Activated naive CD4-positive, alpha-beta T cell (primary cell): ENCODE measurements around the gene GOLGA8M.
"Not testable (repeated sequence)": the region's sequence is repeated elsewhere in the genome, so short reads cannot be mapped to it uniquely, and the experiment has no call there.

Source experiments
- DNase-seq, 4 experiments: peaks; one replicate each; lab custom pipeline; 2025; lab: John Stamatoyannopoulos, UW

Gene GOLGA8M

GRCh38 chr15:28712270-28712669 is at the start of gene GOLGA8M:
Gene GOLGA8M, minus strand, starts transcription at chr15:28712421. Its CDS starts 98 bp downstream, at chr15:28712323.
- DNase-seq, result not testable (repeated sequence)

- DNase-seq, result not testable (repeated sequence)
Measured at GRCh38 chr15:28742890-28743289, 30.7 kb upstream of the GOLGA8M start.

GRCh38 chr15:28738590-28739292 is 26.5 kb upstream of the GOLGA8M start:
- not testable (repeated sequence) for DNase-seq

DNA sequence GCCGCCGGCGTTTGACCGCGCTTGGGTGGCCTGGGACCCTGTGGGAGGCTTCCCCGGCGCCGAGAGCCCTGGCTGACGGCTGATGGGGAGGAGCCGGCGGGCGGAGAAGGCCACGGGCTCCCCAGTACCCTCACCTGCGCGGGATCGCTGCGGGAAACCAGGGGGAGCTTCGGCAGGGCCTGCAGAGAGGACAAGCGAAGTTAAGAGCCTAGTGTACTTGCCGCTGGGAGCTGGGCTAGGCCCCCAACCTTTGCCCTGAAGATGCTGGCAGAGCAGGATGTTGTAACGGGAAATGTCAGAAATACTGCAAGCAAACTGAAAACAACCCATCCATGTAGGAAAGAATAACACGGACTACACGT is 26.0 kb upstream of the GOLGA8M start:
- DNase-seq, result not testable (repeated sequence)

DNA sequence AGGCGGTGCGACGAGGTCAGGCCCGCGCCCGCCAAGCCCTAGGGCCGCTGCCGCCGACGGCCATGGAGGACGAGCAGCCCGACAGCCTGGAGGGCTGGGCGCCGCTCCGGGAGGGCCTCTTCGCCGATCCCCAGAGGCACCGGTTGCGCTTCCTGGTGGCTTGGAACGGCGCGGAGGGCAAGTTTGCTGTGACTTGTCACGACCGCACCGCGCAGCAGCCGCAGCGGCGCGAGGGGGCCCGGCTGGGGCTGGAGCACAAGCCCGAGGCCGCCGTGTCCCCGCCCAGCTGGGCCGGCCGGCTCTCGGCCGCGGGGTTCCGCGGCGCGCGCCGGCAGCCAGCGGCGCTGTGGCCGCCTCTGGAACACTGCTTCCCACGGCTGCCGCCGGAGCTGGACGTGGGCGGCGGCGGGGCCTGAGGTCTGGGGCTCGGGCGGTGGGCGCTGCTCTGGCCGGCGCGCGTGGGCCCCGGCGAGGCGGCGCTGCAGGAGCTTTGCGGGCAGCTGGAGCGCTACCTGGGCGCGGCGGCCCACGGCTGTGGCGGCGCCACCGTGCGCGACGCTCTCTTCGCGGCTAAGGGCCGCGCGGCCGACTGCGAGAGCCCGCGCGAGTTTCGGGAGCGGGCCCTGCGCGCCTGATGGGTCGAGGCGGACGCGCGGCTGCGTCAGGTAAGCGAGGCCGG is 25.4 kb upstream of the GOLGA8M start:
- peak in 2 of 4 experiments; percentile 35 to 36 for DNase-seq

DNA sequence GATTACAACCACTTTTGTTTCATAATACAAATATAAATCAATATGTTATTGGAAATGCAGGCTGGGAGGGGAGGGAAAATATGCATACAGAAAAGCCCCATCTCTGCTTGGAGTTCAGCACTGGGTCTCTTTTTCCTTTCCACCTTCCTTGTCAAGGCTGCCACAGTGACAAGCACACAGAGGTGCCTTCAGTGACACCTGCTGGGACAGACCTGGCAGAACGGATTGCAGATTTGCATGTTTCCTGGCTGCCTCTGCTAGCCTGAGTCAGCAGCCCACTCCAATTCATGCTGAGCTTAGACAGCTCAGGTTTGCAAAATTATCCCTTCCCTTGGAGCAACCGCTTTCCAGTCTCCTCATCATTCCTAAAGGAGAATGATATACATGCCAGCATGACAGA is 15.8 kb upstream of the GOLGA8M start:
- peak in 2 of 4 experiments; percentile 15 to 19 for DNase-seq

GRCh38 chr15:28727026-28727425 is 14.8 kb upstream of the GOLGA8M start:
- DNase-seq, result not testable (repeated sequence)

DNA sequence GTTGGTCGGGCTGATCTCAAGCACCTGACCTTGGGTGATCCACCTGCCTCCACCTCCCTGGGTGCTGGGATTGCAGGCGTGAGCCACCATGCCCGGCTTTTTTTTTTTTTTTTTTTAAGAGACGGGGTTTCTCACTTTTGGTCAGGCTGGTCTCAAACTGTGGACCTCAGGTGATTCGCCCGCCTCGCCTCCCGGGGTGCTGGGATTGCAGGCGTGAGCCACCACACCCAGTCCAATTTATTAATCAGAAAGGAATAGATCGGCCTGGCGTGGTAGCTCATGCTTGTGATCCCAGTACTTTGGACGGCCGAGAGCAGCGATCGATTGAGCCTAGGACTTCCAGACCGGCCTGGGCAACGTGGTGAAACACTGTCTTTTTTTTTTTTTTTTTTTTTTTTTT is 13.9 kb upstream of the GOLGA8M start:
- DNase-seq, result no peak

DNA sequence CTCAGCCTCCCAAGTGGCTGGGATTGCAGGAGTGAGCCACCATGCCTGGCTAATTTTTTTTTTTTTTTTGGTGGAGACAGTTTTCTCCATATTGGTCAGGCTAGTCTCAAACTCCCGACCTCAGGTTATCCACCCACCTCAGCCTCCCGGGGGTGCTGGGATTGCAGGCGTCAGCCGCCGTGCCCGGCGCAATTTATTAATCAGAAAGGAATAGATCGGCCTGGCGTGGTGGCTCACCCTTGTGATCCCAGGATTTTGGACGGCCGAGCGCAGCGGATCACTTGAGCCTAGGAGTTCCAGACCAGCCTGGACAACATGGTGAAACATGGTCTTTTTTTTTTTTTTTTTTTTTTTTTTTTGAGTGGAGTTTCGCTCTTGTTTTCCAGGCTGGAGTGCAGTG is 13.3 kb upstream of the GOLGA8M start:
- no peak for DNase-seq

DNA sequence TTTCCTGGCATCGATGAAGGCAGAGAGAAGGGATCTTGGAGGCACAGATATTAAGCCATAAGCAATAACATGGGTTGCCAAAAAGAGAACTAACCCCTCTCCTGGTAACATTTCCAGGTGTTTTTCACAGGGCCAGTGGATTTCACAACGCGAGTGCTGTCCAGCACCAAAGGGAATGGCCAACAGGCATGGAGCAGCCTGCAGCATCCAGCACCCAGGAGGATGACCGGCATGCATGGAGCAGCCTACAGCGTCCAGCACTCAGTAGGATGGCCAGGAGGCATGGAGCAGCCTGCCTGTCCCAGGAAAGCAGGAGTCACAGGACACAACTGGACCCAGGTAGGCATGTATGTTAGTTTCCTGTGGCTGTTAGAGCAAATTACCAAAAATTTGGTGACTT is 11.8 kb upstream of the GOLGA8M start:
- DNase-seq, result not testable (repeated sequence)

GRCh38 chr15:28719626-28720025 is 7.4 kb upstream of the GOLGA8M start:
- DNase-seq, result not testable (repeated sequence)

GRCh38 chr15:28718576-28718975 is 6.4 kb upstream of the GOLGA8M start:
- DNase-seq, result not testable (repeated sequence)

DNA sequence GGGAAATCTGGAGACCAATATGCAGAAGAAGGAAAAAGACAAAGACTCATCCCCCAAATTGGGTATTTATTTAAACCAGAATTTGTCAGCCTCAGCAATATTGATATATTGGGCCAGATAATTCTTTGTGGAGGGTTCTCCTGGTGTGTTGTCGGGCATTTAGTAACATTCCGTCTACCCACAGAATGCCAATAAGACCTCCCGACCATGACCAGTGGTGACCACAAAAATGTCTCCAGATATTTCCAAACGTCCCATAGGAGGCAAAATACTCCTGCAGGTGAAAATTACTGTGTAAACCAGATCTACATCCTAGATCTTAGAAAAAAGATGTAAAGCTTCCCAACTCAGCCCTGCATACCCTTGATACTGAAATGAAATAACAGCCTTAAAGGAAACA is 2.0 kb upstream of the GOLGA8M start:
- not testable (repeated sequence) for DNase-seq

DNA sequence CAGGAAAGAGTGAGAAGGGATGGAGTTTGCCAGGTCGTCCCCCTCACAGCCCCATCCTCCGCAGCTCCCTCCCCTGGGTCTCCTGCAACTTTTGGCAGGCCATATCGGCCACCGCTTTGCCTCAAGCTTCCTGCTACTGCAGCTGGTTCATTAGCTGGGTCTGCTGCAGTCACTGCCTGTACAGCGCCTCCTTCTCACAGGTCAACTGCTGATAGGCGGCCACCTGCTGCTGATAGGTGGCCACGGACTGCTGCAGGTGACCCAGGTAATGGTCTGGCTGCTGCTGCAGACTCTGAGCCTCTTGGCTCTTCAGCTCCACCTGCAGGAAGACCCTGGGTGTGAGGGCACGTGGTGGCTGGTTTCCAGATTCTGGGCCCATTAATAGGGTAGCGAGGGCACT is 8.3 kb downstream of the GOLGA8M start:
- DNase-seq, result not testable (repeated sequence)

GRCh38 chr15:28702427-28702826 is 9.8 kb downstream of the GOLGA8M start:
- not testable (repeated sequence) for DNase-seq

DNA sequence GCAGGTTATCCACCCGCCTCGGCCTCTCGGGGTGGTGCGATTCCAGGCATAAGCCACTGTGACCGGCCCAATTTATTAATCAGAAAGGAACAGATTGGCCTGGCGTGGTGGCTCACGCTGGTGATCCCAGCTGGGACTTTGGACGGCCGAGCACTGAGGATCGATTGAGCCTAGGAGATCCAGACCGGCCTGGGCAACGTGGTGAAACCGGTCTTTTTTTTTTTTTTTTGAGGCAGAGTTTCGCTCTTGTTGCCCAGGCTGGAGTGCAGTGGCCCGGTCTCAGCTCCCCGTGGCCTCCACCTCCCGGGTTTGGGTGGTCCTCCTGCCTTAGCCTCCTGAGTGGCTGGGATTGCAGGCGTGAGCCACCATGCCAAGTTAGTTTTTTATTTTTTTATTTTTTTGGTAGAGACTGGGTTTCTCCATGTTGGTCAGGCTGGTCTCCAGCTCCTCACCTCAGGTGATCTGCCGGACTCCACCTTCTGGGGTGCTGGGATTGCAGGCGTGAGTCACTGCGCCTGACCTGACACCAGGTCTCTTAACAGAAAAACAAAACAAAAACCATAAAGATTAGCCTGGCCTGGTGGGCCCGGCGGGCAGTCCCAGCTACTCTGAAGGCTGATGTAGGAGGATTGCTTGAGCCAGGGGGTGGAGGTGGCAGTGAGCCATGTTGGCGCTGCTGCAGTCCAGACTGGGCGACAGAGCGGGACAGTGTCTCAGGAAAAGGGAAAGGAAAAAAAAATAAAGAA is 18.0 kb downstream of the GOLGA8M start:
- not testable (repeated sequence) for DNase-seq

DNA sequence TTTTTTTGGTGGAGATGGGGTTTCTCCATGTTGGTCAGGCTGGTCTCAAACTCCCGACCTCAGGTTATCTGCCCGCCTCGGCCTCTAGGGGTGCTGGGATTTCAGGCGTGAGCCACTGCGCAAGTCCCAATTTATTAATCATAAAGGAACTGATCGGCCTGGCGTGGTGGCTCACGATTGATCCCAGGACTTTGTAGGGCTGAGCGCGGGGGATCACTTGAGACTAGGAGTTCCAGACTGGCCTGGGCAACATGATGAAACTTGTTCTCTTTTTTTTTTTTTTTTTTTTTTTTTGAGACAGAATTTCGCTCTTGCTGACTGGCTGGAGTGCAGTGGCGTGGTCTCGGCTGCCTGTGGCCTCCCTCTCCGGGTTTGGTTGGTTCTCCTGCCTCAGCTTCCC is 19.2 kb downstream of the GOLGA8M start:
- not testable (repeated sequence) for DNase-seq

DNA sequence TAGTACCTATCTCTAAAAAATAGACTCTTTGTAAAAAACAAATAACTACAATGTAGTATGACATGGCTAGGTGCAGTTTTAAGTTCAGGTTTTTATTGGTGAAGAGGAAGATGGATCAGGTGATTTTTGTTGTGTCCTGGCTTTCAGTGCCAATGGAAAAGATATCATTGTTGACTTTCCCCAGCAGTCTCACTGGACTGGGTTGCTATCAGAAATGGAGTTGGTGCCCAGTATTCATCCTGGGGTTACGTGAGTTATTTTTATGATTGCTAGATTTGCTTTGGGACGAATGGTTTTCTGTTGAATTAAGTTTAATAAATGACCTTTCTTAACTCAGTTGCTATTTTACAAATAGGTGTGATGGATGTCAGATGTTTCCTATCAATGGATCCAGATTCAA is 38.7 kb downstream of the GOLGA8M start:
- DNase-seq, result not testable (repeated sequence)

GRCh38 chr15:28672122-28672521 is 40.1 kb downstream of the GOLGA8M start:
- DNase-seq, result not testable (repeated sequence)

DNA sequence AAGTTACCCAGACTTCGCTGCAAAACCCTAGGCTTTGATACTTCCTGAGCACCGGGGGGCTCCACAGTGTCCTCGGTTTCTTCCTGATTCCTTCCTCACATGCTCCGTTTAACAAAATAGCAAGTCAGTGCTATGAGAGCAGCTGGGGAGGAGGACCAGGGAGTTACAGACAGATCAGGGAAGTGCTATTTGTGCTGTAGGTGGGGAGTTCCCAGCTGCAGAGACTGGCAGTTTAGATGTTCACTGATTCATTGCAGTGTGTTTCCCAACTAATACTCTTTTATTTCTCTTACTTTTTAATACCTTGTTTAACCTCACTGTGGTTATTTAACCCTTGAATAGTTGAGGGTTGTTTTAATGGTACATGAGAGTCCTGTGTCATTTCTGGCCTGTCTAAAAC is 45.8 kb downstream of the GOLGA8M start:
- DNase-seq, result not testable (repeated sequence)

GRCh38 chr15:28664575-28664974 is 47.6 kb downstream of the GOLGA8M start:
- DNase-seq, result not testable (repeated sequence)

GRCh38 chr15:28663717-28664116 is 48.5 kb downstream of the GOLGA8M start:
- not testable (repeated sequence) for DNase-seq

DNA sequence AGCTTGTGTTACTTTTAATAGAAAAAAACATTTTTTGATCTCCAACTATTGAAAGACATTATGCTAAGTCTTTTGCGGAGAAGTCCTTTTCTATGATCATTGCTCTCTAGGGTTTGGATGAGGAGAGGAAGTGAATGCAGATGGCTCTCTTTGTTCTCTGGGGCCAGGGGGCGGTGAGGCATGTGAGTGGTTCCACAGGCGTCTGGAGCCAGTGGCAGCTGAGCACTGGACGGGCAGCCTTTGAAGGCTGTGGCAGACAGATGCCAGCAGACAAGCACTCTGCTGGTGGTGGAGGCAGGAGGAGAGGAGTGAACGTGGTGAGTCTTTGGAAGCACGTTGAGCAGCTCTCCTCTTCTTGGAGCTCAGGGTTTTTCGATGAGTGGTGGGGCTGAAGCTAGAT is 51.5 kb downstream of the GOLGA8M start:
- DNase-seq, result not testable (repeated sequence)
